RPMI8226 (cell line): ENCODE results near the gene PLPP2.

ENCODE experiments used
- DNase-seq: peaks from one replicate; pipeline ENCODE4 v3.0.0-alpha.2; 2015

PLPP2 gene

DNA sequence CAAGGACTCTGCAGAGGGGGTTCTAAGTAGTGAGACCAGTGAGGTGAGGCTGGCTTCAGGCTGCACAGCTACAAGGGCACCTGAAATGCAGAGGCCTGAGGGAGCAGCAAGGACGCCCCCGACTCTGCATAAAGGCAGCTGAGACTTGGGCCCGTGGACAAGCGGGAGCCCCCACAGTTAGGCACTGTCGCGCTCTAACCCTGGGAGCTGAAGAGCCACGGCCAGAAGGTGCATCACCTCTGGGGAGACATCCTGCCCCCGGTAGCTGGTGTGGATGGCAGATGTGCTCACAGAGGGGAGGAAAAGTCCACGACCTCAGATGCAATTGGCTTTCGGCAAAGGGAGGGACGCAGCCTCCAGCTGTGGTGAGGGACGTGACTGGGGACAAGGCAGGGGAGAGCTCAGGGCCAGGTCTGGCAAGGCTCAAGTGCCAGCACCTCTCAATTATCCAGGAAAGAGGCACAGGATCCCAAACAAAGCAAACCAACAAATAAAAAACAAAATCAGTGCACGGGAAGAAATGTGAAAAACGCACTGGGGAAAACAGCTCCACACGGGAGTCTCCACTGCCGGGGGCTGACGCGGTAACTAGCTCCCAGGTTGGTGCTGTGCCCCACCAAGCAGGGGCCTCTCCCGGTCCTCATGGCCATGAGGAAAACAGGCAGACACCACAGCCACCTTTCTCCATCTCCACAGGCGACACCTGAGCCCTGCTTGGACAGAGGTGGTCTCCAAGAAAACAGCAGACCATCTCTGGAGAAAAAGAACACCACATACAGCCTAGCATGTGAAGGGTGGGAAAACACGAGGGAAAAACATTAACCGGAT is 23.0 kb upstream of the PLPP2 start:
- DNase-seq, result no peak

DNA sequence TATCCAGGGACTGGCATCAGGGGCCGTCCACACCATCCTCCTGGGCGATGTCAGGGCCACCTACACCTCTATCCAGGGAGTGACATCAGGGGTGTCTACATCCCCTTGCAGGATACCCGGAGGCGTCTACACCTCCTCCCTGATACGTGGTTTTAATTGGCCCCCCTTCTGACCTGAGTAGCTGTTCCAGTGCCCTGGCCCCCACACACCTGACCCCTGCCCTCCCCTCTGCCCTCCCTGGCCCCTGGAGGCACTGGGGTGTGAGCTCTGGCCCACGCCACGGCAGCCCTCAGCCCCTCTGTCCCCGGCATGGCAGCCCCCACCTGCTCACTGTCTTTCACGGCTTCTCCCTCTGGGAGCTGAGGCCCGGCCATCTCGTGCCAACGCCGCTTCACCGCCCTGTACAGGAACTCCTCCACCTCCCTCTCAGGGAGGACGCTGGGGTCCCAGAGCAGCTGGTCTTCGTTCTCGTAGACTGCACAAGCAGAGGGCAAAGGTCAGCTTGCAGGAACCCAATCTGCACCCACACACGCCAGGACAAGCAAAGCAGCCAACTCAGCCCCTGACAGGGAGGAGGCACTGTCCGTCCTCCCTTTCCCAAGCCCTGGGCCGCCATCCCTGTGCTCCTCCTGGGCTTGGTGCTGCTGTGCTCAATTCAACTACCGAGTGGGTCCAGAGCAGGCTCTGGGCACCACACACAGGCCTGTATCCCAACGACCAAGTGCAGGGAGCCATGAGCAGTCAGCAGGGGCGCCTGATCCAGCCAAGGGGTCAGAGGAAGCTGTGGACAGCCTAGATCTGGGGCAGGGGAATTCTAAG is 22.2 kb upstream of the PLPP2 start:
- DNase-seq, result no peak

DNA sequence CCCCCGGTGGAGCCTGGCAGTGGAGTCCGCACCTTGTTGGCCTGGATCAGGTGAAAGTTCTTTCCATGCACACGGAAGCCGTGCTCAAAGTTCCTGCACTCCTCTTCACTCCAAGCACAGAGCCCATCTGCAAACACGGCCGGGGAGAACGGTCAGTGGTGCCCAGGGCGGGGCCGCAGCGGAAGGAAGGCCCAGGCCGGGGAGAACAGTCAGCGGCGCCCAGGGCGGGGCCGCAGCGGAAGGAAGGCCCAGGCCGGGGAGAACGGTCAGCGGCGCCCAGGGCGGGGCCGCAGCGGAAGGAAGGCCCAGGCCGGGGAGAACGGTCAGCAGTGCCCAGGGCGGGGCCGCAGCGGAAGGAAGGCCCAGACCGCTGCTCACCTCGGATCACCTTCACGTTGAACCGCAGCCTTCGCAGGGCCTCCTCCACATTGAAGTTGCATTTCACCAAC is 20.6 kb upstream of the PLPP2 start:
- no peak for DNase-seq

DNA sequence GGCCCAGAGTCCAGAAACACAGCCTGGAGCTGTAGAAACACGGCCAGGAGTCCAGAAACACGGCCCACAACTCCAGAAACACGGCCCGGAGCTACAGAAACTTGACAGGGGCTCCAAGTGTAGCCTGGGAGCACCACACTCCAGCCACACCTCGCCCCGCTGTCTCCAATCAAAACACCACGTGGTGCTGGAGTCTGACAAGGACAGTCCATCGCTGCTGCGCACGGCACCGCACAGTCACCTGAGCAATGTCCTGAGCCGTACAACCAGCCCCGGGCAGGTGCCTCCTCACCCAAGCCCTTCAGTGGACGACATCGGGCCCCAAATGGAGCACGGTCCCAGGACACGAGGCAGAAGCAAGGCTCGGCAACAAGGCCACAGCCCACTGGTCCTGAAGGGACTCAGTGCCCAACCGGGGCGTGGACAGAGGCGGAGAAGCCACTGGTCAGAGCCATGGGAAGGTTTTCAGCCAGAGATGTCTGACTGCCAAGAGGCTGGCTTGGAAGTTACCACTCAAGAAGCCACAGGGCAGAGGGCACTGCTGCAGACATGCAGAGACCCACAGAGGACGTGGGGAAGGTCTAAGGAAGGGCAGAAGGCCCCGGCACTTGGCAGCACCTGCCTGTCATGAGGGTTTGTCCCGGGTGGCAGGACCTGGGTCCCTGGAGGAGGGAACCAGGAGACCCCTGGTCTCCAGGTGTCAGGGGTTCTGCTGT is 19.7 kb upstream of the PLPP2 start:
- DNase-seq, result no peak

DNA sequence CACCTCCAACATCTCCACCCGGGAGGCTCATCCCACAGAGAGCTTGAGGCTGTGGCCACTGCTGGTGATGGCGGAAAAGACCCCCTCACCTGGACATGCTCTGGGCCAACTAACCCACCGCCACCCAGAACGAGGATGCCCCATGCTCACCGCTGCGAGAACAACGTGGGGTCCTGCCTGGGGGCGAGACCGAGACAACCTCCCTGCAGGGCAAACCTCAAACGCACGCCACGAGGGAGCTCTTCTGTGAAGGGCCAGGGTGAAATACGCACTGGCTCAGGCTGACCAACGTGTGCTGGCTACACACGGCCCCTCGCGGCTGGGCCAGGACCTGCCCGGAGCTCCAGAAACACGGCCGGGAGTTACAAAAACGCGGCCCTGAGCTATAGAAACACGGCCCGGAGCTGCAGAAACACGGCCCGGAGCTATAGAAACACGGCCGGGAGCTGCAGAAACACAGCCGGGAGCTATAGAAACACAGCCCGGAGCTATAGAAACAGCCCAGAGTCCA is 19.0 kb upstream of the PLPP2 start:
- DNase-seq, result no peak

DNA sequence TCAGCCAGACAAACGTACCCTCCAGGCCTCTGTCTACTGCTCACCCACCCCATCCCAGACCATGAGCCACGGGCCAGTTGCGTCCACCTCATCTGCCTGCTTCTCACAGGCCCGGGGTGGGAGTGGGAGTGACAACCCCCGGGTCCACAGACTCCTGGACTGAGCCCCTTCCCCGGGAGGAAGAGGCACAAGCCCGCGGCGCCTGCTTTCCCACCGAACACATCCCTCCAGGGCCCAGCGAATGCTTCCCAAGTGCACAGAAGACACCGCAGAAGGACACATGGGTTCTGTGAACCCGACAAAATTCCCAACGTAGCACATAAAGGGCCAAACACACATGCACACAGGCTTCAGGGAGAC is 18.0 kb upstream of the PLPP2 start:
- DNase-seq, result no peak

DNA sequence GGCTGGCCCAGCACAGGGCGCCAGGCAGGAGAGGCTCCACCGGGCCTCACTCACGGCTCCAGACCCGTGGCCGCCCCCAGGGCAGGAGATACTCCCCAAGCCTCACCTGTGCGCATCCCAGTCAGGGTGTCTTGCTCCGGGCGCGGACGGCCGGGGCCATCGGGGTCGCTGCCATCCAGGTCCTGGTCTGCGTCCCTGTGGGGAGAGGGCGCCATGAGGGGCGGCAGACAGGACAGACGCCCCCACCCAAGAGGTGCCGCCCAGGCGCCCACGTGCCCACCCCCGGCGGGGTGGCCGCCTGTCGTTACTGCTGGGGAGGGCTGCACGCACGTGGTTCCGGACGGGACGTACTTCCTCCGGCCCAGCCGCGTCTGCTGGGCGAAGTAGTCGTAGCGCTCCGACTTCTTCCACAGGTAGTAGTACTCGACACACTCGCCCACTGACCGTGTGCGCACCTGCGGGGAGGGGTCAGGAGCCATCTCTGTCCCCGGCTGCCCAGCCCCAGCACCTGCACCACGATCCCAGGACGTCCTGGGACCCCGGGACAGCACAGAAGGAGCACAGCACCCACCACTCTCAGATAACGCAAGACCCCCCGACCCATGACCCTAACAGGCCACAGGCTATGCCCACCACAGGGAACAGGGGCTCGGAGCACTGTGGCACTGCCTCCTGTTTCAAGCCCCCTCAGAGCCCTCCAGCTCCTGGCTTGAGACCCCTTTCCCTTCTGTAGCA is 17.4 kb upstream of the PLPP2 start:
- DNase-seq, result no peak

DNA sequence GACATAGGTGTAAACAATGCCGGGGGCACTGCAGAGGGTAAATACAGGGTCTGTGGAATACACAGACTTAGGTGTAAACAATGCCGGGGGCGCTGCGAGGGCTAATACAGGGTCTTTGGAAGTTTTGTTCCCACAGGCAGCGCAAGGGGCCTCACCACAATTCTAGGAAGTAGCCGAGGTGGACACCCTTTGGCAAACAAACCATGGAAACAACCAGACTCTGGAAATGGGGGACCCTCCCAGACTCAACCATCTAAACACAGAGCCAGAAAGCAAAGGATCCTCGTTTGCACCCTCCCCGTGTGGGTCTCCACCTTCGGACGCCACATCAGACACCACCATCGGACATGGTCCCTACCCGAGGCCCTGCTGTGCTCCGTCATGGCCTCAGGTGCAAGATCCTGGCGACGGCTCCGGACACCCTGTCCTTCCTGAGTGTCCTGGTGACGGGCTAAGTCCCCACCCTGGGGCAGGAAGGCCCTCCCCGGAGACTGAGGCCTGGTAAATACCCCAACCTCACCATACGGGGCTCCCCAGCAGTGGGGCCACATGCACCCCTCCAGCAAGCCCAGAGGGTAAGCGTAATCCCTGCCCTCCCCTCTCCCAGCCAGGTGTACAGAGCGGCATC is 16.7 kb upstream of the PLPP2 start:
- DNase-seq, result no peak

DNA sequence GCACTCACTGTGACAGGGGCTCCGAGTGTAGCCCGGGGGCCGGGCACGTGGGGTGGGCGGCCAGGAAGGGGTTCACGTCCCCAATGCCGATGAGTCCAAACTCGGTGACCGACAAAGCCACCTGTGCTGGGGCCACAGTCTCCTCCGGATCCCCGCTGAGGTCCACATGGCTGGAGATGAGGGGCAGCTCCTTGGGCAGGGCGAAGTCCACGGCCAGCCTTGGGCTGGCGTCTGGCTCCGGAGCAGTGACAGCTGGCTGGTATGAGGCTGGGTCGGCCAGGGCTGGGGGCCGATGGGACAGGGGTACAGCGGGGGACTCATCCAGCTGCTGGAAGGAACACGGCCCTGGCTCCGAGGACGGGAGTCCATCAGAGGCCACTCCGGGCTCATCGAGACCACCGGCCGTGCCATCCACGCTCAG is 15.9 kb upstream of the PLPP2 start:
- no peak for DNase-seq

DNA sequence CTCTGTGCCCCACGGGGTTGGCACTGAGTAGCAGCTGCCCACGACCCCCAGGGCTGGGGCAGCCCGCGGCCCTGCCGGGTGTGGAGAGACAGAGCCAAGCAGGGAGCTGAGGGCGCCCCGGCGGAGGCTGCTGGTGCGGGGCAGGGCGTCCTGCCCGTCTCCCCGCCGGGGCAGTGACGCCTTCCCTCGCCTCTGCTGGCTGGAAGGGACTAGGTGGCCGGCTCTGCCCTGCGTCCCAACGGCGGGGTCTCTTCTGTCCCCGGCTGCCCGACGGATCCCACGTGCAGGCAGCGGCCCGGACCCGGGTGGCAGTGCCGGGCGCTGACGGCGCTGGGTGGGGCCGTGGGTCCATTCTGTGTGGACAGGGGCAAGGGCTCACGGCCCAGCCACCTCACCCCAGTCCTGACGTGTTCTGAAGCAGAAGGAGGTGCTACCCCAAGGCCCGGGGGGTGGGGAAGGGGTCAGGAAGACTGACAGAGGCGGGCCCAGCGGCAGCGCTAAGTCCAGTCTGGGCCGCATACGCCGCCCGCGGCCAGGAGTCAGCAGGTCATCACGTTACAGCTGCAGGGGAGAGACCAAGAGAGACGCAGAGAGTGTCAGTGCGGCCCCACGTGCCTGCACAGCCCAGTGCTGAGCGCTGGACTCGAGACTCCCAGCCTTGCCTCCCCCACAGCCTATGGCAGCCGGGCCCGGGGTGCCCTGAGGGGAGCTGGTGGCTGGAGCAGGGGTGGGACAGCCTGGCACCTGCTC is 15.1 kb upstream of the PLPP2 start:
- no peak for DNase-seq

DNA sequence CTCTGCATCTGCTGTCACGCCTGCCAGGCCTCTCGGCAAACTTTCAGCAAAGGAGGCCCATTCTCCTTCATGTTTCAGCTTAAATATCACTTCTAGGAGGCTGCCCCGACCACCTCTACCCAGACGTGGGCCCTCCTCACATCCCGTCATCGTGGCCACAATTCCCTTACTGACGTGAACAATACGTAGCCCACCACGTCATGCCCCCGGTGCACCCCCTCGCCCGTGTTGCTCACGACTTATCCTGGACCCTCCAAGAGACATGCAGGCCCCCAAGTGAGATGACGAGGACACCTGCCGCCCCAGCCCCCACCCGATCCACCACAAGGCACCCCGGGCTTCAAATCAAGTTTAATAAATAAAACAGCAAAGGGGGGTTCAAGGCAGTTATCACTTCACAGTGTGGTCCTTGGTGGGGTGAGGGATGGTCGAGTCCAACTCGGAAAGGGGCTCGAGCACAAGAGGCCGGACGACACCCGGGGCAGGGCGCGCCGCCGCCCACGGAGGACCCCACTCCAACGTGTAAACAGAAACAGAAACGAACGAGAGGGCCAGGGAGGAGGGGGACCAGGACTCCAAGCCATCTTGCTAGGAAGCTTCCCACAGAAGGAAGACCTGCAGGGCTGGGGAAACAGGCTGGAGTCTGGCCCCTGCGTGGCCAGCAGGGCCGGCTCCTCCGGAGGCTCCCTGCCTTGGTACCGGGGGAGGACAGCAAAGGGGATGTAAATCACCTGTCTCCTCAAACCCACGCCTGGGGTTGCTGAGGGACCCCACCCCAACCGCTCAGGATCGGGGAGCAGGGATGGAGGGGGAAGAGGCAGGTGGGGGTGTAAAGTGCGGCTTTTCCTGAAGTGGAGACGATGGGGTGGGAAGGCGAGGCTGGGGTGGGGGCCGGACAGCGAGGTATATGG is 14.3 kb upstream of the PLPP2 start:
- DNase-seq, result no peak

DNA sequence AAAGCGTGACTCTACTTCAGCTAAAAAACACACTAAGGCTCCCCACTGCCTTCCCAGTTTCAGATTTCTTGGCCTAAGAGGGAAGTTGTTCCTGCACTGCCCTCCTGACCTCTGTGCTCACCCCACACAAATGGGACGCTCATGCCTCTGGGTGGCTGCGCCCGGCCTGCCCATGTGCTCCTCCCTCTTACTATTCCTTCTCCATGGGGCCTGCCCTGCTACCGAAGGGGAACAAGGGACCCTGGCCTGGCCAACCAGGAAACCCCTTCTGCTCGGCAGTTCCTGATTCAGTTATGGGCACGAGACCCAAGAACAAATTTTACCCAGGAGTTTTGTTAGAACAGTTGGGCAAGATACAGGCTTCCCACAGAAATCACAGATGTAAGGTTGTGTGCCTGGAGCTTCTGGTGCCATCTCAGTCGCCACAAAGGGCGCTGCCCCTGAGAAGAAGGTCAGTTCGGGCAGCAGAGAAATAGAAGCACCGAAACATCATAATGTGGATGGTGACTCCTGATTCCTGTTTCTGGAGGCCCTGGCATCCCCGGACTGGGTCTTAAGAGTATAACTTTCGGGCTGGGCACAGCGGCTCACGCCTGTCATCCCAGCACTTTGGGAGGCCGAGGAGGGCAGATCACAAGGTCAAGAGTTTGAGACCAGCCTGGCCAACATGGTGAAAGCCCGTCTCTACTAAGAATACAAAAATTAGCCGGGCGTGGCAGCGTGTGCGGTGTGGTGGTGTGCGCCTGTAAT is 5.4 kb upstream of the PLPP2 start:
- no peak for DNase-seq

DNA sequence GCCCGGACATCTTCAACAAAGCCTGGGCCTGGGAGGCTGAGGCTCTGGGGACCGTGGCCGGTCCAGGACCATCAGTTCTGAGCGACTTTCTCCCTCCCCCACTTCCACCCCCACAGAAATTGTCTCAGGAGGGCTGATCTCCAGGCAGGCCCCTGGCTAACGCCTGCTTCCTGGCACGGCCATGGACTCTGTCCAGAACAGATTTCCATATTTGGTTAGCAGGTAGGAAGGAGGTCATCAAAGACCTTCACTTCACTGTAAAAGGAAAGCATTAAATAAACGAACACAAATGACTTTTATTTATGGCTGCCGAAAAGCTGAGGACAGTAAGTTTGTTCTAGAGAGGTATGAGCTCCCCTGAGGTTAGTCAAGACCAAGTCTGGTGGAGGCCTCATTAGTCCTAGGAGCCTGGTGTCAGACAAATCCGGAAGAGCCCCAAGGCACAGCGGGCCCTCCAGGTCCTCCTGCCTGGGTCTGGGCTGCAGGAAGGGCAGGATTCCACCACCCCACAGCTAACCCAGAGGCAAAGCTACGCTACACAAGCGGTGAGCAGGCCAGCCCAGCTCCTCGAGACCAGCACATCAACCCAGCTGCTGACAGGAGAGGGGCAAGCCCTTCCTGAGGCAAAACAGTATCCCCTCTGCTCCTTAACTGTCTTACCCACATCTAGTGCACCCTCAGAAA is 4.6 kb upstream of the PLPP2 start:
- no peak for DNase-seq

DNA sequence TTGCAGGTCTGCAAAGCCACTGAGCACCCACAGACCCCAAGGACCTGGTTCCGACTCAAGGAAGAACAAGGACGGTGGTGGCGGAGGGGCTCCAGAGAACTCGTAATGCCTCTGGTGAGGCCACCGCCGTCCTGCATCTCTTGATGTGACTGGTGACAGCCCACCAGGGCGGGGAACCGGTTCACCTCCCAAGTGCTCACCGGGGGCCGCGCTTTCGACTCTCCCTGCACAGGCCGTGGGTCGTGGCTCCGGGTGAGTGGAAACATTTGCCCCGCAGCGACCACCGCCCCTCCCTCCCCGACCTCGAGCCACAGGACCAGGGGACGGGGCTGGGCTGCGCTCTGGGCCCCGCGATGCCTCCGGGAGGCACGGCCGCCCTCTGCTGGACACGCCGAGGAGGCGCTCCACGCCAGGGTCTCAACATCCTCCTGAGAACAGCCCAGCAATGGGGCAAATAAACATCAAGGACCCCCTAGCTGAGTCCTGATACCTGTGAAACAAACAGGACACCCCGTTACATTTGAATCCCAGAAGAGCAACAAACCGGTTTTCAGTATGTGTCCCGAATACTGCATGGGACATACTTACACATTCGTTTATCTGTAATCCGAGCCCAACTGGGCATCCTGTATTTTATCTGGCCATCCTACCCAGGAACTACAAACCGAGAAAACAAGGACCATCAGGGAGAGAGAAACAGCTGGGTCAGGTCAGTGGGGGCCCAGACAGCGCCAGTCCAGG is 3.9 kb upstream of the PLPP2 start:
- peak; percentile 65 for DNase-seq

DNA sequence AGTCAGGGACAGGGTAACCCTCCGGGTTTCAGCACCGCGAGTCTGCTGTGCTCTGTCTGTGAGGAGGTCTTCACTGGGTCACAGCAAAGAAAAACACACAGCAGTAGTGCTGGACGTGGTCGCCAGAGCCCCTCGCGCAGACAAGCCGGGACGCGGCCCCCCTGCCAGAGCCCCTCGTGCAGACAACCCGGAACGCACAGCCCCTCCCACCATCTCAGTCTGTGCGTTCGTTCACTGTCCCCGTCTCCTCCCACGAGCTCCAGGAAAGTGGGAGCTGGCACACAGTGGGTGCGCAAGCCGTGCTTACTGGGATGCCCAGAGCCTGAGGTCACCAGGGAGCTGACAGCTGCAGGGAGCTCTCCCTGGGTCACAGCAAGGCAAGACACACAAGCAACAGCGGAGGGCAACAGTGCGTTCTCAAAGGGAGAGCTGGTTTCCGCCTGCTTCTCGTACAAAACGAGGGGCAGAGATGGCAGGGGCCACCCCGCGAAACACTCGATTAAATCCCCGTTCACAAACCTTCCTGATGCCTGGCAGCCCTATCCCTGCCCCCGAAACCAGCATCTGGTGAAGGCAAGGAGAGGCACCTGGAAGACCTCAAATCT is 3.2 kb upstream of the PLPP2 start:
- DNase-seq, result no peak

DNA sequence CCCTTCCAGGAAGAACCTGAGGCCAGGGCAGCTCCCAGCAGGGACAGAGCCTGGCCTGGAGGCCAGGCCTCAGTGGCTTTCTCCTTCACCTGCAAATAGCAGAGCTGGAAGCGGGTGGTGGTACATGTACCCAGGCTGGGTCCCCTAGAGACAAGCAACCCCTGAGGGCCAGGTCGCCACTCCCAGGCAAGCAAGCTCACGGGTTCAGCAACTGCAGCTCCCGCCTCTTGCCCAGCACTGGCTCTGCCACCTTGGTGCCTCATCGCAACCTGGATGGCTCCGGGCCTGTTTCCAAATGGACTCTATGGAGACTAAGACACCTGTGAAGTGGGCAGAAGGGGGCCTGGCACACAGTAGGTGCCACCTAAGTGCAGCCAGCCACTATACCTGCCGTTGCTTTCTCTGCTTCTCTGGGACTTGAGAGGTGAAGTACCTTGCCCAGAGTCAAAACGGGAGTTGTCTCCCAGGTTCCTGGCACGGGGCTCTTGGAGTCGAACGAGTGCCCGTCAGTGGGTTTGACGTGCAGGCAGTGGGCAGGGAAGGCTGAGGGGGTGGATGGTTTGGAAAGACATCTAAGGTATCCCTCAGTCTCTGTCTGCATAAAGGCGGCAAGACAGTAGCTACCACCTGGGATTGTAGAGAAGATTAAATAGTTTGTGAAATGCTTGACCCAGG is 2.4 kb upstream of the PLPP2 start:
- DNase-seq, result no peak

DNA sequence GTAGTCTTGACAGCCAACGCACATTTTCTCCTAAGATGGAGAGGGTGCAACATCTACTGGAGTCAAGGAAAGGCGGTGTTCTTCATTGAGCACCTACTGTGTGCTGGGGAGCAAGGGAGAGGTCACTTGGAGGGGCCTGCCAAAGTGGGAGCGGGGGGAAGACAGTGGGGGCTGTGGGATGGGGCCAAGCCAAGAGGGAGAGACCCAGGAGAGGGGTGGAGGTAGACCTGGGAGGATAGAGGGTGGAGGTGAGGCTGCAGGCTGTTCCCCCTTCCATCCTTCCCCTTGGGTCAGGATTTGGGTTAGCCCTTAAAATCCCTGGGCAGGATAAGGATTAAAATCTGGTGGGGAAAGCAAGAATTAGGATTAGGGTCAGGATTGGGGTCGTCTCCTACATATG is 1.7 kb upstream of the PLPP2 start:
- no peak for DNase-seq
